Loucy (cell line): ENCODE data around the gene SELENOO.

ENCODE experiments used
- H2AFZ ChIP-seq: fragments of 200-600 bp; sonication (generic); 2 replicates; pipeline ENCODE4 v1.6.0; 2016; ENCODE audit warnings: antibody characterized with exemption, mild to moderate bottlenecking, low read length, moderate library complexity
- H3F3A ChIP-seq: fragments of 200-600 bp; 2 replicates; pipeline ENCODE4 v1.6.0; 2016; ENCODE audit warnings: antibody characterized with exemption, low read depth, mild to moderate bottlenecking
- H3K27me3 ChIP-seq: fragments of 200-600 bp; sonication (generic); 2 replicates; pipeline ENCODE4 v1.6.1; 2014; ENCODE audit warnings: low read length, mild to moderate bottlenecking; ENCODE audit not compliant: insufficient read depth, poor library complexity, severe bottlenecking
- H3K36me3 ChIP-seq: fragments of 200-600 bp; sonication (generic); 2 replicates; pipeline ENCODE4 v1.6.1; 2016; ENCODE audit warnings: low read length; ENCODE audit not compliant: insufficient read depth
- H3K4me1 ChIP-seq: fragments of 200-600 bp; sonication (generic); 2 replicates; pipeline ENCODE4 v1.5.1; 2014; ENCODE audit warnings: low read length, mild to moderate bottlenecking; ENCODE audit not compliant: insufficient read depth, poor library complexity, severe bottlenecking
- H3K4me2 ChIP-seq: fragments of 200-600 bp; sonication (generic); 2 replicates; pipeline ENCODE4 v1.6.0; 2014; ENCODE audit warnings: antibody characterized with exemption, low read length, low read depth, mild to moderate bottlenecking; ENCODE audit not compliant: poor library complexity, severe bottlenecking
- H3K4me3 ChIP-seq: fragments of 200-600 bp; sonication (generic); 2 replicates; pipeline ENCODE4 v1.5.1; 2014; ENCODE audit warnings: low read length, mild to moderate bottlenecking, mixed read lengths; ENCODE audit not compliant: poor library complexity, severe bottlenecking
- H3K79me2 ChIP-seq: fragments of 200-600 bp; sonication (generic); 2 replicates; pipeline ENCODE4 v1.6.1; 2014; ENCODE audit warnings: low read length; ENCODE audit not compliant: insufficient read depth
- H3K9ac ChIP-seq: fragments of 200-600 bp; sonication (generic); 2 replicates; pipeline ENCODE4 v1.6.0; 2014; ENCODE audit warnings: mild to moderate bottlenecking, low read depth, low read length, moderate library complexity; ENCODE audit not compliant: poor library complexity, severe bottlenecking
- H3K9me2 ChIP-seq: fragments of 200-600 bp; sonication (generic); replicated peaks from 2 replicates; pipeline ENCODE4 v1.6.1; 2016; ENCODE audit warnings: low read depth, low read length, mixed read lengths
- H3K9me3 ChIP-seq: fragments of 200-600 bp; sonication (generic); 2 replicates; pipeline ENCODE4 v1.6.1; 2014; ENCODE audit warnings: mild to moderate bottlenecking, antibody characterized with exemption, low read length, low read depth; ENCODE audit not compliant: insufficient read depth
- H4K20me1 ChIP-seq: fragments of 200-600 bp; sonication (generic); 2 replicates; pipeline ENCODE4 v1.6.0; 2014; ENCODE audit warnings: antibody characterized with exemption, low read length, mild to moderate bottlenecking; ENCODE audit not compliant: insufficient read depth, poor library complexity, severe bottlenecking
- EZH2phosphoT487 ChIP-seq: fragments of 200-600 bp; IDR thresholded peaks from 2 replicates; pipeline ENCODE4 v1.6.1; 2018; ENCODE audit warnings: antibody characterized with exemption, mild to moderate bottlenecking, moderate library complexity, borderline replicate concordance
- TF ChIP-seq, protein P1 (sequence below): fragments of 200-600 bp; sonication (generic); conservative IDR thresholded peaks from 2 replicates; pipeline ENCODE4 v1.5.1; 2014; ENCODE audit warnings: mild to moderate bottlenecking, antibody characterized with exemption, low read length

SELENOO gene

GRCh38 chr22:50260801-50261614 lies 60.2 kb downstream of the SELENOO start:
- Histone ChIP-seq H3K4me3 (no peak overlapping the region), H3K36me3 (no peaks in the 10 kb centered on the region), H3K4me2 (no peak overlapping the region), H3K9ac (no peak overlapping the region), H3K9me3 (no peaks in the 10 kb centered on the region), H2AFZ (no peak overlapping the region), H4K20me1 (no peaks in the 10 kb centered on the region), H3K27me3 (no peaks in the 10 kb centered on the region), H3K4me1 (no peaks in the 10 kb centered on the region), H3K9me2 (no peaks in the 10 kb centered on the region), H3F3A (no peaks in the 10 kb centered on the region), H3K79me2 (no peaks in the 10 kb centered on the region)
- TF ChIP-seq, protein P1, sequence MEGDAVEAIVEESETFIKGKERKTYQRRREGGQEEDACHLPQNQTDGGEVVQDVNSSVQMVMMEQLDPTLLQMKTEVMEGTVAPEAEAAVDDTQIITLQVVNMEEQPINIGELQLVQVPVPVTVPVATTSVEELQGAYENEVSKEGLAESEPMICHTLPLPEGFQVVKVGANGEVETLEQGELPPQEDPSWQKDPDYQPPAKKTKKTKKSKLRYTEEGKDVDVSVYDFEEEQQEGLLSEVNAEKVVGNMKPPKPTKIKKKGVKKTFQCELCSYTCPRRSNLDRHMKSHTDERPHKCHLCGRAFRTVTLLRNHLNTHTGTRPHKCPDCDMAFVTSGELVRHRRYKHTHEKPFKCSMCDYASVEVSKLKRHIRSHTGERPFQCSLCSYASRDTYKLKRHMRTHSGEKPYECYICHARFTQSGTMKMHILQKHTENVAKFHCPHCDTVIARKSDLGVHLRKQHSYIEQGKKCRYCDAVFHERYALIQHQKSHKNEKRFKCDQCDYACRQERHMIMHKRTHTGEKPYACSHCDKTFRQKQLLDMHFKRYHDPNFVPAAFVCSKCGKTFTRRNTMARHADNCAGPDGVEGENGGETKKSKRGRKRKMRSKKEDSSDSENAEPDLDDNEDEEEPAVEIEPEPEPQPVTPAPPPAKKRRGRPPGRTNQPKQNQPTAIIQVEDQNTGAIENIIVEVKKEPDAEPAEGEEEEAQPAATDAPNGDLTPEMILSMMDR = no peak
- no peak for TF ChIP-seq EZH2phosphoT487

- no peak for TF ChIP-seq EZH2phosphoT487
- TF ChIP-seq, protein P1 = no peak
- H3K4me2 ChIP-seq = no peak within 1 kb of the TSS
- no peaks in the 10 kb centered on the region for H3K27me3 ChIP-seq
- no peak within 1 kb of the TSS for H3K9ac ChIP-seq
- no peaks in the 10 kb centered on the region for H3K4me1 ChIP-seq
- no peaks in the 10 kb centered on the region for H4K20me1 ChIP-seq
- H3K4me3 ChIP-seq = no peak within 1 kb of the TSS
- no peaks in the 10 kb centered on the region for H3K36me3 ChIP-seq
- no peak within 1 kb of the TSS for H2AFZ ChIP-seq
- H3F3A ChIP-seq = no peaks in the 10 kb centered on the region
- no peaks in the 10 kb centered on the region for H3K9me2 ChIP-seq
- H3K79me2 ChIP-seq = no peaks in the 10 kb centered on the region
- no peaks in the 10 kb centered on the region; the same call in 1 of the 2 replicates for H3K9me3 ChIP-seq
Observed at GRCh38 chr22:50261615-50262459, 61.0 kb downstream of the SELENOO start, which contains the start of gene MAPK12. MAPK12 (minus strand) TSS chr22:50261683; CDS start chr22:50261509, 174 bp downstream.

DNA sequence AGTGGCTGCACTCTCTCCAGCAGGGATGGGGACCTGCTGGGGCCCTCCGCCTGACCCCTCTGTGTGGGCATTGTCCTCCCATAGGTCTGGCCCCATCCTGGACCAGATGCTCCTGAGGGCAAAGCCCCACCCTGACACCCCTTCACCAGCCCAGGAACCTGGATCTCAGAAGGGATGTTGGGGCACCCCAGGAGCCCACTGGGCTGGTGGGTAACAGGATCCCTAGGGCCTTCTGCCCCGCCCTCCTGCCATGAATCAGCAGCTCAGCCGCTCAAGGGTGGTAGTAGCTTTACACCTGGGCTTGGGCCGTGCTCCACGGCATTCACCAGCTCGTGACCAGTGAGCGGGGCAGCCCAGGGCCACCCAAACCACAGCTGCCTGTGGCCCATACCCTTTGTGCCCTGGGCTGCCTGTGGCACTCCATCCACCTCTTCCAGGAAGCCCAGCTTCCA lies 61.7 kb downstream of the SELENOO start:
- Histone ChIP-seq H3K9ac (no peak overlapping the region), H3K4me1 (no peaks in the 10 kb centered on the region), H2AFZ (no peak overlapping the region), H4K20me1 (no peaks in the 10 kb centered on the region), H3K9me3 (no peaks in the 10 kb centered on the region; the same call in 1 of the 2 replicates), H3K9me2 (no peaks in the 10 kb centered on the region), H3F3A (no peaks in the 10 kb centered on the region), H3K27me3 (no peaks in the 10 kb centered on the region), H3K4me2 (no peak overlapping the region), H3K79me2 (no peaks in the 10 kb centered on the region), H3K4me3 (no peak overlapping the region), H3K36me3 (no peaks in the 10 kb centered on the region)
- TF ChIP-seq, protein P1 = no peak
- no peak for TF ChIP-seq EZH2phosphoT487
